H1 (cell line): ENCODE results near the gene GBP7.

Source experiments
- CREB1 ChIP-seq: IDR thresholded peaks from 2 replicates; pipeline ENCODE4 v1.6.1; 2012; ENCODE audit warnings: inconsistent platforms
- CTCF ChIP-seq, 3 experiments: IDR thresholded peaks; 1 replicate in 2 of 3; 2 replicates in 1 of 3; pipeline versions ENCODE4 v1.5.1 to v1.6.1; 2011; ENCODE audit warnings: low read length in 3 of 3, mild to moderate bottlenecking in 3 of 3, inconsistent platforms in 2 of 3, low read depth in 1 of 3, moderate library complexity in 1 of 3; ENCODE audit not compliant: insufficient read depth in 1 of 3; ENCODE audit errors: control extremely low read depth in 1 of 3
- EGR1 ChIP-seq: IDR thresholded peaks from 2 replicates; pipeline ENCODE4 v1.6.1; 2011; ENCODE audit warnings: low read depth, low read length, borderline replicate concordance
- KDM4A ChIP-seq: IDR thresholded peaks from one replicate; pipeline ENCODE4 v1.7.1; 2012; ENCODE audit warnings: low read depth, mild to moderate bottlenecking, moderate library complexity, low read length, inconsistent platforms; ENCODE audit not compliant: severe bottlenecking
- POLR2A ChIP-seq, 2 experiments: IDR thresholded peaks; 1 replicate in 1 of 2; 2 replicates in 1 of 2; pipeline ENCODE4 v1.6.1; 2011; ENCODE audit warnings: low read depth in 2 of 2, low read length in 2 of 2, mild to moderate bottlenecking in 2 of 2; ENCODE audit errors: control extremely low read depth in 1 of 2
- POLR2AphosphoS5 ChIP-seq: IDR thresholded peaks from 2 replicates; pipeline ENCODE4 v1.6.1; 2011; ENCODE audit warnings: low read depth, low read length
- SP1 ChIP-seq: IDR thresholded peaks from 2 replicates; pipeline ENCODE4 v1.6.1; 2011; ENCODE audit warnings: low read depth, low read length
- ZNF274 ChIP-seq: IDR thresholded peaks from 2 replicates; pipeline ENCODE4 v1.7.0; 2012; ENCODE audit warnings: low read length, borderline replicate concordance; ENCODE audit errors: extremely low read depth

DNA sequence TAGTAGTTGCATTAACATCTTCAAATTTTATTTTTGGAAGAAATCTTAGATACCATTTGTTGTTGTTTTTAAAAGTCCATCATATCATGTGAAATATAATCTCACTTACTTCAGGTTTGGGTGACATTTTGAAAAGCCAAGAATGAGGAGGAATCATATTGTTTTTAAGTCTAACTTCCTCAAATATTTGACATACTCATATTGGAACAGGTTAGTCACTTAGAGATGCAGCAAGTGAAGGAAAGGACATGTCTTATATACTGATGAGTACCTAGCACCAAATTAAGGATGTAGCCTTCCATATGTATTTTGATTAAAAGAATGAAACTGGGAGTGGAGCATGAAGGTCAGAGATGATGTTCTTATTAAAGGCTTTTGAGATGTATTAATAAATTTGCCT lies 73.8 kb downstream of the GBP7 start:
- TF ChIP-seq CTCF (IDR thresholded peaks at IDR 0.05; ENCODE audit: control extremely low read depth in 1 of 3, insufficient read depth in 1 of 3, low read depth in 1 of 3, low read length in 3 of 3), result no peak
- TF ChIP-seq KDM4A, result no peak
- TF ChIP-seq EGR1, result no peak
- TF ChIP-seq ZNF274, result no peak
- no peak for TF ChIP-seq POLR2A (IDR thresholded peaks at IDR 0.05; ENCODE audit: control extremely low read depth in 1 of 2, low read depth in 2 of 2, low read length in 2 of 2)
- no peak for TF ChIP-seq CREB1
- TF ChIP-seq POLR2AphosphoS5, result no peak
- no peak for TF ChIP-seq SP1
